BE2C (cell line): ENCODE results near the gene AQP10.
"Not testable (repeated sequence)": the region's sequence is repeated elsewhere in the genome, so short reads cannot be mapped to it uniquely, and the experiment has no call there.

Experiments used
- DNase-seq: peaks from one replicate; pipeline ENCODE4 v3.0.0-alpha.2; 2020
- H3K27me3 ChIP-seq: fragments of 250-450 bp; sonication (Bioruptor Pico); 2 replicates; pipeline ENCODE4 v1.5.1; 2020; ENCODE audit warnings: mild to moderate bottlenecking
- H3K36me3 ChIP-seq: fragments of 250-450 bp; sonication (Bioruptor Pico); 2 replicates; pipeline ENCODE4 v1.5.1; 2020; ENCODE audit warnings: mild to moderate bottlenecking
- H3K4me1 ChIP-seq: fragments of 250-450 bp; sonication (Bioruptor Pico); 2 replicates; pipeline ENCODE4 v1.5.1; 2020
- H3K4me3 ChIP-seq: 2 replicates; pipeline ENCODE4 v1.5.1; 2011; ENCODE audit warnings: low read depth, low read length
- H3K9me3 ChIP-seq: fragments of 250-450 bp; sonication (Bioruptor Pico); 2 replicates; pipeline ENCODE4 v1.5.1; 2020
- TF ChIP-seq, protein P1 (sequence below): IDR thresholded peaks from 2 replicates; pipeline ENCODE4 v1.5.1; 2012; ENCODE audit warnings: mild to moderate bottlenecking, low read depth, low read length

Gene AQP10

DNA sequence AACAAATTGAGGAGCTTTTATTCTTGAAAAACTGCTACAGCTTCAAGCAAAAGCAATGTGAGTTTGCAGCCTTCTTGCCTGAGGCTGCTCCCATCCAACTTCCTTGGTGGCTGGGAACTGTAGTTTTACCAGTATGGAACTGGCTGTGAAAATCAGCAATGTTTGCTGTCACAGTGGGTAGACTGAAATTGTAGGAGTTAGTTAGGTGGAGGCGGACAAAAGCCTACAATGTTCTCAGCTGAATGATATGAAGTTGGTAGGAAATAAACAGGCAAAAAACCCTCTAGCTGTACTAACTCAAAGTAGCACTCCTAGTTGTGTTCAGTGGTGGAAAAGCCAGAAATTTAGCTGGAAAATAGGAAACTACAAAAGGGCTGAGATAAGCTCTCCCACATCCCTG lies 30.0 kb upstream of the AQP10 start:
- no peaks in the 10 kb centered on the region for H3K36me3 ChIP-seq
- no peaks in the 10 kb centered on the region; the same call in 1 of the 2 replicates for H3K4me1 ChIP-seq
- no peak for DNase-seq
- H3K9me3 ChIP-seq: peaks cover 3% of the 10 kb centered on the region; the same call in 1 of the 2 replicates
- TF ChIP-seq, protein P1, sequence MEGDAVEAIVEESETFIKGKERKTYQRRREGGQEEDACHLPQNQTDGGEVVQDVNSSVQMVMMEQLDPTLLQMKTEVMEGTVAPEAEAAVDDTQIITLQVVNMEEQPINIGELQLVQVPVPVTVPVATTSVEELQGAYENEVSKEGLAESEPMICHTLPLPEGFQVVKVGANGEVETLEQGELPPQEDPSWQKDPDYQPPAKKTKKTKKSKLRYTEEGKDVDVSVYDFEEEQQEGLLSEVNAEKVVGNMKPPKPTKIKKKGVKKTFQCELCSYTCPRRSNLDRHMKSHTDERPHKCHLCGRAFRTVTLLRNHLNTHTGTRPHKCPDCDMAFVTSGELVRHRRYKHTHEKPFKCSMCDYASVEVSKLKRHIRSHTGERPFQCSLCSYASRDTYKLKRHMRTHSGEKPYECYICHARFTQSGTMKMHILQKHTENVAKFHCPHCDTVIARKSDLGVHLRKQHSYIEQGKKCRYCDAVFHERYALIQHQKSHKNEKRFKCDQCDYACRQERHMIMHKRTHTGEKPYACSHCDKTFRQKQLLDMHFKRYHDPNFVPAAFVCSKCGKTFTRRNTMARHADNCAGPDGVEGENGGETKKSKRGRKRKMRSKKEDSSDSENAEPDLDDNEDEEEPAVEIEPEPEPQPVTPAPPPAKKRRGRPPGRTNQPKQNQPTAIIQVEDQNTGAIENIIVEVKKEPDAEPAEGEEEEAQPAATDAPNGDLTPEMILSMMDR: no peak
- no peak overlapping the region for H3K4me3 ChIP-seq
- no peaks in the 10 kb centered on the region for H3K27me3 ChIP-seq

DNA sequence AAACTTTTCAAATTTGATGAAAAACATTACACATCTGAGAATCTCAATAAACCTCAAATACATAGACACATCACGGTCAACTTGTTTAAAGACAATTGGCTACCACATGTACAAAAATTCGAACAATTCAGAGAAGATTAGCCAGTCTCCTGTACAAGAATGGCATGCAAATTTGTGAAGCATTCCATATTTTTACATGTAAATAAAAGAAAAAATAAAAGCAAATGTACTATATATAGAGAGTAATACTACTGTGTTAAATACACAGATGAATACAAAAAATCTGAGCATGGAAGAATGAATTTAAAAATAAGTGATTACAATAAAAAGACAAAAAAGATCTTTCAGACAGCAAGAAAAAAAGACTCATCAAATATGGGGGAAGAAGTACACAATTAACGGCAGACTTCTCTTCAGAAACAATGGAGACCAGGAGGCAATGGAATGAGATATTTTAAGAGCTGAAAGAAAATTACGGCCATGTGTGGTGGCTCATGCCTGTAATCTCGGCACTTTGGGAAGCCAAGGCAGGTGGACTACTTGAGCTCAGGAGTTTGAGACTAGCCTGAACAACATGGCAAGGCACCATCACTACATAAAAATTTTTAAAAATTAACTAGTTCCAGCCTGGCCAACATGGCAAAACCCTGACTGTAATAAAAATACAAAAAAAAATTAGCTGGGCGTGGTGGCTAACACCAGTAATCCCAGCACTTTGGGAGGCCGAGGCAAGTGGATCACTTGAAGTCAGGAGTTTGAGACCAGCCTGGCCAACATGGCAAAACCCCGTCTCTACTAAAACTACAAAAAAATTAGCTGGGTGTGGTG lies 25.3 kb upstream of the AQP10 start:
- Histone ChIP-seq H3K27me3 (no peaks in the 10 kb centered on the region), H3K4me3 (no peak overlapping the region), H3K4me1 (no peaks in the 10 kb centered on the region; the same call in 1 of the 2 replicates), H3K36me3 (no peaks in the 10 kb centered on the region), H3K9me3 (peaks cover 7% of the 10 kb centered on the region; the same call in 1 of the 2 replicates)
- DNase-seq: no peak
- TF ChIP-seq, protein P1: no peak

DNA sequence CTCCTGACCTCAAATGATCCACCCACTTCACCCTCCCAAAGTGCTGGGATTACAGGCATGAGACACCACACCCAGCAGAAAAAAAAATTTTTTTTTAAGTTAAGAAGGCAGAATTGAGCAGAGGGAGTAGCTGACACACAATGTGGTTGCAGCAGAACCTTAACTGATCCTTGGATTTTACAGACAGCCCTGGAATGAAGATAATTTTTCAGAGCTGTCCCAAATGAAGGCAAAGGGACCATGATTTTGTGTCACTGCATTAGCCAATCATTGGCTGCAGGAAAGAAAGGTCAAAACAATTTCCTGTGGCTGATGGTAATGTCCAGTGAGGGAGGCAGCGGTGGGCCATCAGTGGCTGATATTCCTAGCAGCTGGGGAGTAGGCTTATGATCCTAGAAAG lies 19.3 kb upstream of the AQP10 start:
- H3K36me3 ChIP-seq: no peaks in the 10 kb centered on the region
- no peak overlapping the region for H3K4me3 ChIP-seq
- H3K4me1 ChIP-seq: no peaks in the 10 kb centered on the region
- no peaks in the 10 kb centered on the region for H3K27me3 ChIP-seq
- no peaks in the 10 kb centered on the region for H3K9me3 ChIP-seq
- TF ChIP-seq, protein P1: no peak
- no peak for DNase-seq

GRCh38 chr1:154304664-154305337 lies 16.1 kb upstream of the AQP10 start:
- H3K9me3 ChIP-seq: no peaks in the 10 kb centered on the region
- no peak overlapping the region for H3K4me3 ChIP-seq
- H3K27me3 ChIP-seq: no peaks in the 10 kb centered on the region
- DNase-seq: no peak
- H3K36me3 ChIP-seq: no peaks in the 10 kb centered on the region
- TF ChIP-seq, protein P1: no peak
- no peaks in the 10 kb centered on the region for H3K4me1 ChIP-seq

DNA sequence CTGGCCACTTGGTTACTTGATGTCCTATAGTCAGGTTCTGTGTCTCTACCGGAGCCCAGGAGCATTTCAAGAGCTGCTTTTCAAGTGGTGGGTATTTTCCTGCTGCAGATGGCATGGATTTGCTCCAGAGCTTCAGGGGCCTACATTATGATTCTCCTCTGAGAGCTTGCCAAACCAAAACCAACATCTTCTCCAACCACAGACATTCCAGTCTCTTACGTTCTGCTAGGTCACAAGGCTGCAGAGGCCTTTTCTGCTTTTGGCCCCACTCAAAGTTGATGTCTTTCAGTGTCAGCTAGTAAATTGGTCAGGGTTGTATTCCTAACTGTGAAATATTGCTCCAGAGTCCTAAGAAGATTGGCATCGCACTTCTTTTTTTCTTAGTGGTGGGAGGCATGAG lies 14.7 kb upstream of the AQP10 start:
- no peaks in the 10 kb centered on the region for H3K4me1 ChIP-seq
- no peaks in the 10 kb centered on the region for H3K36me3 ChIP-seq
- DNase-seq: no peak
- TF ChIP-seq, protein P1: no peak
- H3K9me3 ChIP-seq: no peaks in the 10 kb centered on the region
- H3K4me3 ChIP-seq: no peak overlapping the region
- H3K27me3 ChIP-seq: no peaks in the 10 kb centered on the region

DNA sequence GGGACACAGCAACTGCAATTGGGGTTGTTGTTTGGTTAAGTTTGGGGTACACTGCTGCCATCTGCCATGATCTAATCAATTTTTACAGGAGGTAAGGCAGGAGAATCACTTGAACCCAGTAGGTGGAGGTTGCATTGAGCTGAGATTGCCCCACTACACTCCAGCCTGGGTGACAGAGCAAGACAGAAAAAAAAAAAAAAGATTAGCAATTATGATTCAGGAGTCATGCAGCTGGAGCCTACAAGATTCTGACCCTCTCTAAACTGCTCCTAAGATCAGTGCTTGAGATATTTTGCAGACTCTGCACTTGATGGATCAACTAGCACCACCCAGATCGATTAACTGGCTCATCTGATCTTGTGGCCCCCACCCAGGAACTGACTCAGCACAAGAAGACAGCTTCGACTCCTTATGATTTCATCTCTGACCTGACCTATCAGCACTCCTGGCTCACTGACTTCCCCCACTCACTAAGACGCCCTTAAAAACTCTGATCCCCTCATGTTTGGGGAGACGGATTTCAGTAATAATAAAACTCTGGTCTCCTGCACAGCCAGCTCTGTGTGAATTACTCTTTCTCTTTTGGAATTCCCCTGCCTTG lies 13.1 kb upstream of the AQP10 start:
- H3K4me1 ChIP-seq, DNase-seq, H3K27me3 ChIP-seq, H3K9me3 ChIP-seq, H3K4me3 ChIP-seq, H3K36me3 ChIP-seq: not testable (repeated sequence)

- DNase-seq, H3K27me3 ChIP-seq, H3K4me3 ChIP-seq, H3K9me3 ChIP-seq, H3K4me1 ChIP-seq, H3K36me3 ChIP-seq: not testable (repeated sequence)
These were observed 11.8 kb upstream of the AQP10 start for GRCh38 chr1:154309136-154309535.

DNA sequence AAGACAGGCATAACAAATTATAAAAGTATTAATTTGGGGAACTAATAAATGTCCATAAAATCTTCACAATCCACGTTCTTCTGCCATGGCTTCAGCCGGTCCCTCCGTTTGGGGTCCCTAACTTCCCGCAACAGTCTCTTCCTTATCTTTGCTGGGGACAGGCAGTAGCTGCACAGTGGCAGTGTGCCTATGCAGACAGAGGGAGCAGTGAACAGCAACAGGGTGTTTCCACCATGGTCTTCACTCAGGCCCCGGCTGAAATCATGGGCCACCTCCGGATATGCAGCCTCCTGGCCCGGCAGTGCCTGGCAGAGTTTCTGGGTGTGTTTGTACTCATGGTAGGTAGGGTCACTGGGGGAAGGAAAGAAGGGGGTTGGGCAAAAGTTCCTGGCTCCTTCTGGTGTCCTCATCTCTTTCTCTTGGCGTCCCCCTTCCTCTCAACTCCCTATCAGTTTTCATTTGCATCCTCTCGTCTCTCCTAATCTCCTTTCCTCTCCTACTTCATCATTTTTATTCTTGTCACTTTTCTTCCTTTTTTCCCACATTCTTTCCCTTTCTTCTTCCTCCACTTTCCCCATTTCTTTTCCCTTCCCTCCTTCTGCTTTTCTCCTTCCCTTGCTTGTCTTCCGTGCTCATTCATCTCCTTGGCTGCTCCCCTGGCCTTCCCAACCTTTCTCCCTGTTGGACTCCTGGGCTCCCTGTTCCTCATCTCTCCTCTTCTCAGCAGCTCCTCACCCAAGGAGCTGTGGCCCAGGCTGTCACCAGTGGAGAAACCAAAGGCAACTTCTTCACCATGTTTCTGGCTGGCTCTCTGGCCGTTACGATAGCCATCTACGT lies 8.4 kb upstream of the AQP10 start:
- H3K4me1 ChIP-seq, H3K9me3 ChIP-seq, H3K4me3 ChIP-seq, DNase-seq, H3K36me3 ChIP-seq, H3K27me3 ChIP-seq: not testable (repeated sequence)
